ENCODE results near the gene ALKBH6. TPM values are rescaled to one million over a fixed set of nuclear protein-coding genes. Genes with fewer than 3 reads are reported as not detected.

ALKBH6 gene
- total and polyA plus RNA-seq, 2 of the 8 experiments (the other 6 are each of a cell fraction or from before 2014, with no cell fraction given), result 19.2 to 33.3 TPM

GRCh38 chr19:35986111-35986510 is 27.9 kb downstream of the ALKBH6 start:
- 0 out of 7 replicates have a peak, but pooled peaks cover 0 to 4% (median 0%) of the 10 kb centered on the region in 4 experiments for H3K4me1 ChIP-seq (replicated peaks in 1 of 4; ENCODE audit: control insufficient read depth in 3 of 4, insufficient read depth in 4 of 4, low read length in 3 of 4)
- H3K4me3 ChIP-seq (ENCODE audit: extremely low read depth in 1 of 4, insufficient read depth in 2 of 4, low read depth in 3 of 4, low read length in 4 of 4), result no peak overlapping the region
- ChIA-PET CTCF (ENCODE audit: partially characterized antibody) (interaction anchor here (0.7 to 1.4 kb wide), 3 partner anchors 8 to 21 kb away, joined by 3 to 5 read pairs (median 4); no protein-coding TSS in a partner anchor), POLR2A (ENCODE audit: partially characterized antibody) (interaction anchor here (1.6 kb wide), 1 partner anchor 10 kb away, joined by 5 read pairs; no protein-coding TSS in a partner anchor)
- no peak overlapping the region for H2BK20ac ChIP-seq (ENCODE audit: low read length)
- no peak overlapping the region for H2BK15ac ChIP-seq (ENCODE audit: low read length)
- DNase-seq (ENCODE audit: low read depth in 1 of 2, low spot score in 2 of 2) (no peak), FAIRE-seq (no peak)
- H4K5ac ChIP-seq (ENCODE audit: insufficient read length, low read depth, low read length), result no peak overlapping the region
- H3K4me2 ChIP-seq (ENCODE audit: insufficient read depth in 1 of 2, low read depth in 2 of 2, low read length in 2 of 2), result no peak overlapping the region; a peak in 1 of 4 replicates
- no peak overlapping the region for H2BK5ac ChIP-seq (ENCODE audit: low read depth, low read length)
- H3K9me3 ChIP-seq (ENCODE audit: insufficient read depth in 2 of 2, low read depth in 1 of 2, low read length in 1 of 2), result no peaks in the 10 kb centered on the region; a peak in 1 of 4 replicates
- no peak overlapping the region for H3K4ac ChIP-seq (replicated peaks; ENCODE audit: insufficient read length, low read depth, low read length)
- WGBS, 2 experiments (ENCODE audit: extremely low coverage in 1 of 2, insufficient coverage in 1 of 2, insufficient read length in 1 of 2, insufficient replicate concordance in 2 of 2, low coverage in 1 of 2, low lambda C conversion rate in 2 of 2, missing lambda C conversion rate in 1 of 2), result 85% methylated on average over 5 of the region's 5 CpGs; no CpG with 5 or more reads in 1 of the 2 experiments
- no peak overlapping the region for H3K18ac ChIP-seq (ENCODE audit: extremely low read depth, low read length)
- peaks cover 4% of the 10 kb centered on the region; the same call in 1 of the 2 replicates for H3K23me2 ChIP-seq (ENCODE audit: low read depth, low read length)
- H3K79me2 ChIP-seq (ENCODE audit: control insufficient read depth in 1 of 2, insufficient read depth in 2 of 2, low read length in 2 of 2), result no peaks in the 10 kb centered on the region
- H3K9ac ChIP-seq (replicated peaks in 1 of 4; ENCODE audit: extremely low read depth in 1 of 4, low read depth in 3 of 4, low read length in 3 of 4), result no peak overlapping the region
- no peak overlapping the region for H2BK120ac ChIP-seq (replicated peaks; ENCODE audit: low read depth, low read length)
- no peaks in the 10 kb centered on the region for H4K20me1 ChIP-seq (replicated peaks in 1 of 2; ENCODE audit: control insufficient read depth in 1 of 2, insufficient read depth in 2 of 2, low read length in 2 of 2)
- no peak overlapping the region for H3K56ac ChIP-seq (replicated peaks; ENCODE audit: insufficient read length, low read depth, low read length)
- H3K14ac ChIP-seq (ENCODE audit: insufficient read length), result no peak overlapping the region
- H2AFZ ChIP-seq (ENCODE audit: low read length), result no peak overlapping the region
- no peaks in the 10 kb centered on the region for H3K79me1 ChIP-seq (ENCODE audit: low read depth, low read length)
- H3K36me3 ChIP-seq (ENCODE audit: control insufficient read depth in 2 of 4, insufficient read depth in 4 of 4, low read length in 3 of 4), result no peaks in the 10 kb centered on the region
- no peak overlapping the region for H4K91ac ChIP-seq (replicated peaks; ENCODE audit: insufficient read length, low read length)
- peak overlapping the region; percentile 5; the same call in 1 of the 2 replicates for H2BK12ac ChIP-seq (ENCODE audit: low read depth, low read length)
- H3K27ac ChIP-seq (ENCODE audit: low read depth, low read length), result no peak overlapping the region
- H3K27me3 ChIP-seq (replicated peaks in 1 of 4; ENCODE audit: control insufficient read depth in 3 of 4, extremely low read depth in 1 of 4, insufficient read depth in 3 of 4, low read length in 3 of 4), result peaks cover 0 to 16% (median 13%) of the 10 kb centered on the region in 4 experiments; a peak in 5 of 7 replicates
- H2AK5ac ChIP-seq (ENCODE audit: low read depth, low read length), result no peak overlapping the region
- no peak overlapping the region for H4K8ac ChIP-seq (ENCODE audit: extremely low read depth, insufficient read depth, low read length)
- no peak overlapping the region for H3K23ac ChIP-seq (ENCODE audit: insufficient read length)
- no peak for TF ChIP-seq TBP (IDR thresholded peaks at IDR 0.05; ENCODE audit: low read depth, low read length)
- TF ChIP-seq KDM5A (IDR thresholded peaks at IDR 0.05; ENCODE audit: low read length), result no peak
